ENCODE results near the gene KCNIP2. TPM values are rescaled to one million over a fixed set of nuclear protein-coding genes. Genes with fewer than 3 reads are reported as not detected.

KCNIP2 gene
- total and polyA plus RNA-seq, 2 of the 13 experiments (the other 11 are each of a cell fraction or from before 2014, with no cell fraction given) = 0.42 to 0.70 TPM

- TF ChIP-seq ZBTB4 (CRISPR knock-in tag; IDR thresholded peaks at IDR 0.05; ENCODE audit: borderline replicate concordance) = no peak
- TF ChIP-seq GABPB1 (CRISPR knock-in tag; IDR thresholded peaks at IDR 0.05) = peak; percentile 27; the same call in 1 of the 2 replicates
- TF ChIP-seq RAD51 (IDR thresholded peaks at IDR 0.05; ENCODE audit: borderline replicate concordance) = no peak
- TF ChIP-seq ZNF17 (CRISPR knock-in tag; IDR thresholded peaks at IDR 0.05) = no peak
- TF ChIP-seq E2F1 (CRISPR knock-in tag; IDR thresholded peaks at IDR 0.05) = no peak
- TF ChIP-seq HMGA1 (CRISPR knock-in tag; conservative IDR thresholded peaks at IDR 0.05) = no peak
- no peak for TF ChIP-seq CC2D1A (CRISPR knock-in tag; IDR thresholded peaks at IDR 0.05)
- TF ChIP-seq ZNF136 (CRISPR knock-in tag; IDR thresholded peaks at IDR 0.05; ENCODE audit: low read depth) = no peak
- 0 out of 2 replicates have a peak, but pooled peaks have one; percentile 9 for TF ChIP-seq ELF3 (CRISPR knock-in tag; IDR thresholded peaks at IDR 0.05)
- no peak for TF ChIP-seq NFE2 (CRISPR knock-in tag; IDR thresholded peaks at IDR 0.05)
- TF ChIP-seq CAMTA2 (CRISPR knock-in tag; IDR thresholded peaks at IDR 0.05; ENCODE audit: borderline replicate concordance) = no peak
- no peak for TF ChIP-seq PTBP1 (IDR thresholded peaks at IDR 0.05; ENCODE audit: low read depth, low read length, poor library complexity, severe bottlenecking)
- peak; percentile 51; the same call in 1 of the 2 replicates for TF ChIP-seq ZNF687 (CRISPR knock-in tag; IDR thresholded peaks at IDR 0.05)
- TF ChIP-seq PBX3 (CRISPR knock-in tag; IDR thresholded peaks at IDR 0.05; ENCODE audit: borderline replicate concordance) = no peak
- TF ChIP-seq ZNF775 (CRISPR knock-in tag; IDR thresholded peaks at IDR 0.05; ENCODE audit: borderline replicate concordance) = no peak
- TF ChIP-seq DBP (CRISPR knock-in tag; IDR thresholded peaks at IDR 0.05; ENCODE audit: not compliant biosample characterization) = no peak
Measured at GRCh38 chr10:101840741-101841453, 2.7 kb downstream of the KCNIP2 start (continued).
